Measurements from ENCODE around the gene RNF114.
A peak's percentile ranks its signal among the peaks of the same experiment; 100 is the strongest.
"Not testable (repeated sequence)": the region's sequence is repeated elsewhere in the genome, so short reads cannot be mapped to it uniquely, and the experiment has no call there.

Gene RNF114

DNA sequence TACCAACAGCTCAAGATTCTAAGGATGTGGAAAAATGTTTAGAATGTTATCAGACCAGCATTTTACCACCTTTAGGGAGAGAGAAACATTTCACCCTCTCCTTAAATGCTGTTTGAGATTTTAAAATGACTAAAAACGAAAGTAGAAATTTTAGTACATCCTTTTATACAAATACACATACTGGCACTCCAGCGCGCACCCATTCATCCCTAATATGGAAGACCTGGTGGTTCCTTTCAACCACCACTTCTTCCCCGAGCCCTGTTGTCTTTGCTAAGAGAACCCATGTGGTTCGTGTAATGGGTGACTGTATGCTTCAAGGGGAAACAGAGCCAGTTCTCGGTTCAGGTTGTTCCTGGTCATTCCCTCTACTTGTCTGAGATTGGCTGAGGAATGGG is 42.1 kb upstream of the RNF114 start:
- DNase-seq (ENCODE audit: low spot score), result peak; percentile 64
- in situ Hi-C loops (cut with MboI; ENCODE audit: low sequenced_read_pairs, unreplicated experiment), result no loop called here
- TF ChIP-seq CTCF (IDR thresholded peaks at IDR 0.05; ENCODE audit: borderline replicate concordance, control extremely low read depth, extremely low read depth, insufficient read depth, missing control alignments), result no peak

- DNase-seq (ENCODE audit: low spot score); in situ Hi-C loops (cut with MboI; ENCODE audit: low sequenced_read_pairs, unreplicated experiment): not testable (repeated sequence)
Observed at GRCh38 chr20:49895474-49896093, 40.6 kb upstream of the RNF114 start.

GRCh38 chr20:49896204-49896603 is 40.0 kb upstream of the RNF114 start:
- no peak for DNase-seq (ENCODE audit: low spot score)
- in situ Hi-C loops (cut with MboI; ENCODE audit: low sequenced_read_pairs, unreplicated experiment), result no loop called here
- no peak for TF ChIP-seq CTCF (IDR thresholded peaks at IDR 0.05; ENCODE audit: borderline replicate concordance, control extremely low read depth, extremely low read depth, insufficient read depth, missing control alignments)

DNA sequence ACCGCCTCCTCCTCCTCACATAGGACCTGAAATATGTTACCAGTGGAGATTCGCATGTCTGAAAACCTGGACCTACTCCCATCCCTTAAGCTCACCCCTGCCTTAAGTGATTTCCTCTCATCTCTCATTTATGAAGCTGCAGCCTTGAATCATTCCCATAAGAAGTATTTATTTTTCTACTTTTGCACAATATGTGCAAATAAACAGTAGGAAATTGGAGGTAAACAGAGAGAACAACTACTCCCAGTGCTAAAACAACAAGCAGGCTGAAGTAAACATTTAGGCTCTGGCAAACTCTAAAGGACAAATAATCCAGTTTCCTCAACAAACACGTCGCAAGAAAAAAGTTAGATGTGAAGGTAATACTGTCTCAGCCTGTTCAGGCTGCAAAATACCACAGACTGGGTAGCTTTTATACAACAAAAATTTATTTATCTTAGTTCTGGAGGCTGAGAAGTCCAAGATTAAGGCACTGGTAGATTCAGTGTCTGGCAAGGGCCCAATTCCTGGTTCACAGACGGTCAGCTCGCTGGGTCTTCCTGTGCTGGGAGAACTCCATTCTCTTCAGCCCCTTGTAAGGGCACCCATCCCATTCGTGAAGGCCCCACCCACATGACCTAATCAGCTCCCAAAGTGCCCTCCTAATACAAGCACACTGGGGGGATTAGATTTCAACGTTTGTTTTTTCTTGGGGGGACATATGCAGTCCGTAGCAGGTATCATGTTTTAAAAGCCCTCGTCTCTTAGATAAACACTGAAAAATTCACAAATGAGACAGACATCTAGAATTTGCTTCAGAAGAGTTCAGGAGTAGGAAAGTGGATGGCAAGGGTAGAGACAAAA is 36.4 kb upstream of the RNF114 start:
- no peak for TF ChIP-seq CTCF (IDR thresholded peaks at IDR 0.05; ENCODE audit: borderline replicate concordance, control extremely low read depth, extremely low read depth, insufficient read depth, missing control alignments)
- DNase-seq (ENCODE audit: low spot score), result no peak
- in situ Hi-C loops (cut with MboI; ENCODE audit: low sequenced_read_pairs, unreplicated experiment), result no loop called here

- TF ChIP-seq CTCF (IDR thresholded peaks at IDR 0.05; ENCODE audit: borderline replicate concordance, control extremely low read depth, extremely low read depth, insufficient read depth, missing control alignments), result no peak
- in situ Hi-C loops (cut with MboI; ENCODE audit: low sequenced_read_pairs, unreplicated experiment), result no loop called here
- DNase-seq (ENCODE audit: low spot score), result no peak
Observed at GRCh38 chr20:49901588-49901987, 34.6 kb upstream of the RNF114 start.

GRCh38 chr20:49904440-49905214 is 31.6 kb upstream of the RNF114 start:
- in situ Hi-C loops (cut with MboI; ENCODE audit: low sequenced_read_pairs, unreplicated experiment), result no loop called here
- no peak for DNase-seq (ENCODE audit: low spot score)
- TF ChIP-seq CTCF (IDR thresholded peaks at IDR 0.05; ENCODE audit: borderline replicate concordance, control extremely low read depth, extremely low read depth, insufficient read depth, missing control alignments), result no peak

All from GM13976 (cell line).